ENCODE results near the gene GPATCH8. TPM values are rescaled to one million over a fixed set of nuclear protein-coding genes. Genes with fewer than 3 reads are reported as not detected.
A peak's percentile ranks its signal among the peaks of the same experiment; 100 is the strongest.

Gene GPATCH8
- total and polyA plus RNA-seq, 11 donors = 12.8 to 24.9 (median 20.3) TPM

GRCh38 chr17:44548376-44549230 is 45.4 kb upstream of the GPATCH8 start:
- ATAC-seq (peak in 1 of 4 donors; percentile 26), DNase-seq (no peak)
- H3K9me3 ChIP-seq = no peaks in the 10 kb centered on the region
- H3K36me3 ChIP-seq = no peaks in the 10 kb centered on the region
- no peak overlapping the region for H3K4me3 ChIP-seq
- peaks cover 0 to 43% (median 0%) of the 10 kb centered on the region in 12 donors for H3K4me1 ChIP-seq
- H3K27ac ChIP-seq = peak overlapping the region in 2 of 12 donors; percentile 13 to 91
- 82 to 87% (median 84%) methylated on average over 3 of the region's 3 CpGs for WGBS, 4 donors
- intact Hi-C loops (cut with DNase I) = no loop called here
- H3K27me3 ChIP-seq = peaks cover 0 to 7% (median 0%) of the 10 kb centered on the region in 9 donors
- no peak for TF ChIP-seq POLR2A (IDR thresholded peaks at IDR 0.05)
- no peak for TF ChIP-seq CTCF (IDR thresholded peaks at IDR 0.05)

- TF ChIP-seq POLR2A (IDR thresholded peaks at IDR 0.05) = no peak
- TF ChIP-seq CTCF (IDR thresholded peaks at IDR 0.05) = no peak
- no peaks in the 10 kb centered on the region for H3K36me3 ChIP-seq
- H3K27ac ChIP-seq = peak overlapping the region in 1 of 12 donors; percentile 91
- intact Hi-C loops (cut with DNase I) = no loop called here
- peaks cover 0 to 8% (median 0%) of the 10 kb centered on the region in 9 donors for H3K27me3 ChIP-seq
- H3K4me1 ChIP-seq = peaks cover 0 to 46% (median 0%) of the 10 kb centered on the region in 12 donors
- 68 to 89% (median 83%) methylated on average over 3 to 4 of the region's 4 CpGs for WGBS, 4 donors
- DNase-seq (peak in 2 of 5 donors; percentile 29 to 47), ATAC-seq (peak in 3 of 4 donors; percentile 58 to 68 (median 59))
- H3K4me3 ChIP-seq = peak overlapping the region in 1 of 12 donors; percentile 20
- no peaks in the 10 kb centered on the region for H3K9me3 ChIP-seq
Observed at GRCh38 chr17:44547625-44548267, 44.5 kb upstream of the GPATCH8 start.

- peaks cover 0 to 8% (median 0%) of the 10 kb centered on the region in 9 donors for H3K27me3 ChIP-seq
- peaks cover 0 to 46% (median 0%) of the 10 kb centered on the region in 12 donors for H3K4me1 ChIP-seq
- H3K36me3 ChIP-seq = no peaks in the 10 kb centered on the region
- DNase-seq (no peak), ATAC-seq (no peak)
- intact Hi-C loops (cut with DNase I) = no loop called here
- TF ChIP-seq POLR2A (IDR thresholded peaks at IDR 0.05) (no peak), CTCF (IDR thresholded peaks at IDR 0.05) (no peak)
- no peaks in the 10 kb centered on the region for H3K9me3 ChIP-seq
- peak overlapping the region in 1 of 12 donors; percentile 91 for H3K27ac ChIP-seq
- 51 to 58% (median 56%) methylated on average over 4 of the region's 4 CpGs for whole genome bisulfite sequencing, 4 donors
- peak overlapping the region in 1 of 12 donors; percentile 20 for H3K4me3 ChIP-seq
Observed at GRCh38 chr17:44546671-44547606, 43.7 kb upstream of the GPATCH8 start.
